Activated T-helper 1 cell treated with Interleukin-2 at 50 U/mL for 16 hours (primary cell): Measurements from ENCODE around the gene FAM78A.

Source experiments
- DNase-seq: peaks from one replicate; pipeline ENCODE4 v3.0.0-alpha.2; 2020; ENCODE audit warnings: low read depth

FAM78A gene

DNA sequence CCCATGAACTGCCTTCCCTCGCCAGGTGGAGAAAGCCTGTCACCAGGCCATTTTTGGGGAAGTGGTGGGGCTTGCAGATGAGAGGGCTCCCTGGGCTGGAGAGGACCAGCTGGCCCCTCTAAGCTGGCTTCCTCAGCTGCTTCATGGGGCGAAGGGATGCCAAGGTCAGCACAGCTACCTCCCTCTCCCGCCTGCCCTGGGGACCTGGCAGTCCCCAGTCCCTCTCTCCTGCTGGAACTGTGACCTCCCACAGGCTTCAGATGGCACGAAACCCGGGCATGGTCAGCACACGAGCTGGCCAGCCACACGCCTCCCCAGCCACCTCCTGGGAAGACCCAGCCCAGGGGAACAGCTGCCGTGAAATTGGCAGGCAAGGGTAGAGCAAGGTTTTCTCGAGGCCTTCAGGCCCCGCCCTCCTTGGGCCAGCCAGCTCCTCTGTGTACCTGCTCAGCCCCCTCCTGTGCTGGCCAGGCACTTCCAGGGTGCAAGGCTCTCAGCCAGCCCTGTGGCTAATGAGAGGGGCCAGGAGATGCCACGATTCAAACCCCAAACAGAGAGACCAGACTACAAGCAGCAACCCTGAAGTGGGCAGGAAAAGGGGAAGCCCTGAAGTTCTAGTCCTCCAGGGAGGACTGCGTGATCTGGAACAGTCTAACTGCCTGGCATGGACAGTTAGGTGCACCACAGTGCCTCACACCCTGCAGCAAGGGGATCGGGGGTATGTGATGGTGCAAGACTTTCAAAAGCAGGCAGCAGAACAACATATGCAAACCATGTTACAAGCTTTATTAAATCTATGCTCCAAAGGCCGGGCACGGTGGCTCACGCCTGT is 26.1 kb upstream of the FAM78A start:
- DNase-seq: no peak

DNA sequence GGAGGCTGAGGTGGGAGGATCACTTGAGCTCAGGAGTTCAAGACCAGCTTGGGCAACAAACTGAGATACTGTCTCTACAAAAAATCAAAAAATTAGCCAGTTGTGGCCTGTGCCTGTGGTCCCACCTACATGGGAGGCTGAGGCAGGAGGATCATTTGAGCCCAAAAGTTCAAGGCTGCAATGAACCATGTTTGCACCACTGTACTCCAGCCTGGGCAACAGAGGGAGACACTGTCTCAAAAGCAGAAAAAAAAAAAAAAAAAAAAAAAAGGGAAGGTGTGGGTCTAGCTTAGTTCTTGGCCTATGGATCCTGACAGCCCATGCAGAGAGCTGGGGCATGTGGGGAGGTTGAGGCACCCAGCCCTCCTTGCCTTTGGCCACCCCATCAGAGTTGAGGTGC is 24.1 kb upstream of the FAM78A start:
- no peak for DNase-seq

DNA sequence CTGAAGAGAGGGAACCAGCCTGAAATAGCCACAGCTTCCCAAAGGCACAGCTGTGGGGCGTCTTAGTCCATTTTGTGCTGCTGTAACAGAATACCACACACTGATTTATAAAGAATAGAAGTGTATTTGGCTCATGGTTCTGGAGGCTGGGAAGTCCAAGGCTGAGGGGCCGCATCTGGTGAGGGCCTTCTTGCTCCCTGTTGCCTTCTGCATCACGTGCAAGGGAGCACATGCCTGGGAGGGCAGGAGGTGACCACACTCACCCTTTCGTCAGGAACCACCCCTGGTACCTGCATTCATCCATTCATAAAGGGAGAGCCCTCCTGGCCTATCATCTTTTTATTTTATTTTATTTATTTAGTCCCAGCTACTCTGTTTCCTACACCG is 23.6 kb upstream of the FAM78A start:
- no peak for DNase-seq

DNA sequence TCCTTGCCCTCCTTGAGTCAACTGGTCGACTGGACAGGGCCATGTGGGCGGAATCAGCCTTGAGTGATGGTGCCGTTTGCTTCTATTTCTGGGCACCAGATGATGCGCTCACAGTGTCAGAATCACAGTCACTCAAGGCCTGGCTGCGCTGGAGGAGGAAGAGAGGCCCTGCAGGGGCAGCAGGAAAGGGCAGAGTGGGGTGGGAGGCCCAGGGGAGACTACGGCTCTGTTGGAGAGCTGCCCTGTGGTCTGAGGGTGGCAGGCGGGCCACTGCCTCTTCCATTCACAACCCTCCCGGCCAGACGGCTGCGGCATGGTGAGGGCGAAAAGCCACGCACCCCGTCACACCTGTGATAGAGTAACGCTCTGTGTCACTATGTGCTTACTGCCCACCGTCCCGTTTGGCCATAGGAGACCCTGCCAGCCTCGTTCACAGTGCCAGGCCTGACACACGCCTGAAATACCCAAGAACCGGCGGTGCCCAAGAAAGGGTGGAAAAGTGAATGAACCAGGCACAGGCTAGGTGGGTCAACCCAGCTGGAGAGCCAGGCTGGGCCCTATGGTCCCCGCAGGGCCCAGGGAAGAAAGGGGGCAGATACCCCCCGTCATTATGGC is 23.1 kb upstream of the FAM78A start:
- DNase-seq: no peak

DNA sequence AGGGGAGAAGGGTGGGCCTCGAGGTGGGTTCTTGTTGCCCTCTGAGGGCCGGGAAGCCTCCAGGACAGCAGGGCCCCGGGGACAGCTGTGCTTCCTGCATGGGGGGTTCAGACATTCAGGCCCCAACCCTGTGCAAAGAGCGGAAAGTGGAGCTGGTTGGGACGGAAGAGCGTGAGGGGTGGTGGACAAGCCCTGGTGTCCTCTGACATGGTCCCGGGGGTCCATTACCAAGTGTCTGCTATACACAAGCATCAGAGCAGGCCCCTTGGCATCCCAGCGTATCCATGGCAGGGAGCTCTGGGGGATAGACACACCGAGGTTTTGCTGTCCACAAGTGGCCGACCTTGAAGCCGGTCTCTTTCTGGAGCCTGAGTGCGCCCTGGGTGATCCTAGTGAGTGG is 22.5 kb upstream of the FAM78A start:
- DNase-seq: no peak

DNA sequence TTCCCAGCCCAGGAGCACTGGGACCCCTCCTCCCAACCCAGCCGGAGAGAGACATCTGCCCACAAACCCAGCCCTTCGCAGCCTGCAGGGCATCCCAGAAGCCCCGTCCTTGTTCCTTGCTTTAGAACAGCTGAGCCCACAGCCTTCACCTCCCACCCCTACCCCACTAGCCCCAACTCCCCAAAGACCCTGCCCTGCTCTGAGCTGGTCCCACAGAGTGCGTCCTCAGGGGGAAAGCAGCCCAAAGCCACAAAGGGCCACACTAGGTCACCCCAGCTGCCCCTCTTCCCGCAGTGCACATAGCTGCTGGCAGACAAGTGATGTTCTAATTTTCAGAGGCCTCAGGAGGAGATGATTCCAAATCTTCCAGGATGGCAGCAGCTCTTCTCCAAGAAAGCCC is 22.0 kb upstream of the FAM78A start:
- no peak for DNase-seq

DNA sequence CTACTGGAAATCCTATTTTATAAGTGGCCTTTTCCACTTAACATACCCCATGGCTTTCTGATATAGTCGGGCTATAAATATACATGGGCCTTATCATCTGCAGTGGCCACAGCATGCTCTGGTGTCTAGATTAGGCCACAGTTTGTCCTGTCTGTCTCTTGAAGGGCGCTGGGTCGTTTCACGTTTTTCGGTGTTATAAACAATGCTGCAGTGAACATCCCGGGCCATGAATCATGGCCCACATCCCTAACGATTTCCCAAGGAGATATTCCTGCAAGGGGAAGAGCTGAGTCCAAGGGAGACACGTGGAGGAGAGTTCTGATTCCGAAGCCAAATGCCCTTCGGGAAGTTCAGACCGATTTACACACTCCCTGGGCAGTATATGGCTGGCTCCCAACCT is 21.6 kb upstream of the FAM78A start:
- DNase-seq: no peak

DNA sequence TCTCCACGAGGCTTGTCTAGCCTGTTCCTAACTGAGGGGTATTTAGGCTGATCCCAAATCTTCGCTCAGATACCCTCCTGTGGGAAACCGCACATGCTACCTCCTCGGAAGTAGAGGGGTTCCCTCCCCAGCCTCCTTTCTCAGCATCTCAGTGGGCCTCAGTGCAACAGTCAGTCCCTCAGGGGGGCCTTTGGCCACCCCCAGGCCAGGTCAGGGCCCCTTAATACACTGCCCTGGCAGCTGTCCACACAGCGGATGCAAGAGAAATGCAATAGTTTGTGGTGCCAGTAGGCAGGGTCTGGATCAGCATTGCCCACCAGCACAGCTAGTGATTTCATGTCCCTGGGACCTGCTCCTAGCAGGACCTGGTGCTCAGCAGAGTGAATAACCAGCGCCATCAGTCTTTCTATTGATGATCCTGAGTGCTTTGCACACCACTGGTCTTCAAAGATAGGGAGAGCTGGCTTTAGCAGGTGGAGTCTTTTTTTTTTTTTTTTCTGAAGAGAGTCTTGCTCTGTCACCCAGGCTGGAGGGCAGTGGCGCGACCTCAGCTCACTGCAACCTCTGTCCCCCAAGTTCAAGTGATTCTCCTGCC is 20.7 kb upstream of the FAM78A start:
- DNase-seq: no peak

DNA sequence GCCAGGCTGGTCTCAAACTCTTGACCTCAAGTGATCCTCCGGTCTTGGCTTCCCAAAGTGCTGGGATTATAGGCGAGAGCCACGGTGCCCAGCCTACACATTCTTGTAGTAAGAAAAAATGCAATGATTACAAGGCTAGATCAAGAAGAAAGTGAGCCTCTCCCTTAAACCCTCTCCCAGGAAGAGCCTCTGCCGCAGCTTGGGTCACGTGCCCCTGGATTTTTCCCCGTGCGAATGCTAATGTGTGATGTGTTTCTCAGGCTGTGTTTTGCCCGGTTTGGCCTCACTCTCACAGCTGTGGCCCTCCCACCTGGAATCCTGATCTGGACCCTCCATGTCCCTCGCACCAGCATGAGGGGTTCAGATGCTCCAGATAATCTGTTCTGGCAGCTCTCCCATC is 20.1 kb upstream of the FAM78A start:
- DNase-seq: no peak

DNA sequence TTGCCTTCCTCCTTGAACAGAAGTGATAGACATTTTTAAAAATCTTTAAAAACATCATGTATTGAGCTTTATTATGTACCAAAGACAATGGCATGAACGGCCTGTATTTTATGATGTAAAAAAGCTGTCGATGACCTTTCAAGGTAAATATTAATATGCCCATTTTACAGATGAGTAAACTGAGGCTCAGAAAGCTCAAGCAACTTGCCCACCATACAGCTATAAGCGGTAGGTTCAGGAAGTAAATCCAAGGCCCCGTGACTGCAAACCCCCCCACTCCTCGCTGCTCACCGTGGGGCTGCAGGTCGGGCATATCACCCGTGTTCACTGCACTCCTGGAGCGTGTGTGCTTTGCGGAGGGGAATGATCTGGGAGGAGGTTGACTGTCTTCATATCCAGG is 16.6 kb upstream of the FAM78A start:
- DNase-seq: no peak

DNA sequence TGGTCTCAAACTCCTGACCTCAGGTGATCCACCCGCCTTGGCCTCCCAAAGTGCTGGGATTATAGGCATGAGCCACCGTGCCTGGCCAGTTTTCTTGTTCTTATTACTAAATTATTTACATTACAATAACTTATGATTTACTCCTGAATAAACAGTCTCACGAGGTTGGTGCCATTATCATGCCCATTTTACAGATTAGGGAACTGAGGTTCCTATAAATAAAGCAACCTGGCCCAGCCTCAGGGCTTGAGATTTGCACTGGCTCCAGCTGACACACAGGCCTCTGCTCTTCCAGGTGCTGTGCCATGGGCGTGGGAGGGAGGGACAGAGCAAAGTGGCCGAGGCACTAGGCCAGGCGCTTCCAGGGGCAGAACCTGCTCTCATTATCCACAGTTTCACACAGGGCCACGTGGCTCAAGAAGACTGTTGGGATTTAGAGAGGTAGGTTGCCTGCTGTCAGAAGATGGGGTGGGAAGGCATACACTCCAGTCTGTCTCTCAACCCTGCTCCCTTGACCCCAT is 15.5 kb upstream of the FAM78A start:
- DNase-seq: no peak

DNA sequence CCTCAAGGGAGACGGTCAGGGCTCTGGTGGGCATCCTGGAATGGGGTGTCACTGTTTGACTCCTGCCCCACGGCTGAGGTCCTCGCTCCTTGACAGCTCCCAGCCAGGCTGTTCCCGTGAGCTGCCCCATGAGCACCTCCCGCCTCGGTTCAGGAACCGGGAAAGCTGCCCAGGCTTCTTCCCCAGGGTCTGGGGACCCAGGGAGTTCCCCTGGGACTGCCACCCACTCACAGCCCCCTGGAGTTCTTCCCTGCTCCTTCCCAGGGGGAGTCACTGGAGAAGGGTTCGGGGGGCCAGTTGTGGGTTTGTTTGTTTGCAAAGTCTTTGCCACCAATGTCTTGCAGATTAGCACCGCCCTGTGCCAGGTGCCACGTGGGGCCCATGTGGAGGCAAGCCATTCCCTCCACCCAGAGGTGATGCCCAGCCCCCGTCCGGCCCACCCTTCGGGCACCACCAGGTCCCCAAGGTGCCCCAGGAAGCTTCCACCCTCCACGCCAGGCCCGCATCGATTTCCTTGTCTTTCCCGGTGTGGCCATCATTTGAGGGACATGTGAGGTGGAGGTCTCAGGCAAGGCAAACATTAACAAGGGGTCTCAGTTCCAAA is 14.6 kb upstream of the FAM78A start:
- no peak for DNase-seq

DNA sequence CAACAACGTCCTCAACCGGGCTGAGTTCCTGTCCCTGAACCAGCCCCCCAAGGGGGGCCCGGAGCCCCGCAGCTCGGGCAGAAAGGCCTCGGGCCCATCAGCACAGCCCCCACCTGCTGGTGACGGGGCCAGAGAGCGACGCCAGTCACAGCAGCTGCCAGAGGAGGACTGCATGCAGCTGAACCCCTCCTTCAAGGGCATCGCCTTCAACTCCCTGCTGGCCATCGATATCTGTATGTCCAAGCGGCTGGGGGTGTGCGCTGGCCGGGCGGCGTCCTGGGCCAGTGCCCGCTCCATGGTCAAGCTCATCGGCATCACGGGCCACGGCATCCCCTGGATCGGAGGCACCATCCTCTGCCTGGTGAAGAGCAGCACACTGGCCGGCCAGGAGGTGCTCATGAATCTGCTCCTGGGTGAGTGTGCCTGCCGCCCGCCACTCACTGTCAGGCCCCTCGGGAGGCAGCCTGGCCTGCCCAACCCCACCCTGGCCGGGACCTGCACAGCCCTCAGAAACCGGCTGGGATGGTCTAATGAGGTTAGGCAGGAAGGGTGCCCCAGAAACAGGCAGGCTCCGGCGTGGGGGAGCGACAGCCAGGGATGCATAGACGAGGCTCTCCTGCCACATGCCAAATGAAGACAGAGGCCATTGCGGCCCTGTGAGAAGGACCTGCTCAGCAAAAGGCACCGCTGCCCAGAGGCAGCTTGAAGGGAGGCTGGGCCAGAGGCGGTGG is 13.9 kb upstream of the FAM78A start:
- no peak for DNase-seq

DNA sequence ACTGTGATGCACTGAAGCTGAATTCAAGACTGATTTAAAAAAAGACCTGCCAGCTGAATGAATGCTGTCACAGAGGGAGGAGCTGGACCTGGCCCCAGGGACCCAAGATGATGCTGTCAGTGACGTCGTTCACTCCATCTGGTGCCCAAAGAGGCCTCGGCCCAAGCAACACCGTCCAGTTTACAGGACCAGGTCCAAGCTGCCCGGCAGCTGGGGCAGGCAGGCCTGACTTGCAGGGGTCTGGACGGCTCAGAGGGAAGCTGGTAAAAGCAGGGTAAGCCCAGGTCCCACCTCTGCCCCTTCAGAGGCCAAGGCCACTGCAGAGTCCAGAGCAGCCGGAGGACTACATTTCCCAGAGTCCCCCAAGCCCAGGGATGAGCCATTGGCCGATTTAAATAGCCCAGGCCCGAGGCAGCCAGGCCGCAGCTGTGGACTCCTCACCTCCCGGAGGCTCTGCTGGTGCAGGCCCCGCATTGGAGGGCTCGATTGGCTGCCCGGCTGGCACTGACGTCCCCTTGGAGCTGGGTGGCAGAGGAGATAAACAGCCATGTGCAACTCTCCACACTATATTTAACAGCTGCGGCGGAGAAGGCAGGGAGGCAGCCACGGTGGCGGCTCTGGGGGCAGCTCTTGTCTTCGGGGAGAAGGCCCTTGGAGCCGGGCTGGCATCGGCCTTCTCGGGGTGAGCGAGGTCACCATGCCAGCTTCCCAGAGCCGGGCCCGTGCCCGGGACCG is 13.2 kb upstream of the FAM78A start, which contains the start of gene PLPP7:
PLPP7 (plus strand) TSS at position 423 of the 735 bp plus-strand sequence; CDS start at position 698, 275 bp downstream.
- no peak for DNase-seq

DNA sequence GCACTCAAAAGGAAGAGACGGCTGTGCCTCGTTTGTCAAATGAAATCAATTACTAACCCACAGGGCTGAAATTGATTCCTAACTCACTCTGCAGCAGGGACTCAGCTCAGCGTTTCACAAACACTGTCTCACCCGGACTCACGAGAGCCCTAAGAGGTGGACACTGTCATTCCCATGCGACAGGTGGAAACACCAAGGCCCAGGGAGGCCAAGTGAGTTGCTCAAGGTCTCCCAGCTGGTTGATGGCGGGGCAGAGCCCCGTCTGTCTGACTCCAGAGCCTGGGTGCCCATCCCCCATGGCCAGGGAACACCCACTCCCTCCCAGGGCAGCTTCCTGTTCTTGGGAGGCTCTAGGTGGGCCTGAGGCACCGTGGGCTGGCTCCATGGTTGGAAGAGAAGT is 11.9 kb upstream of the FAM78A start:
- no peak for DNase-seq

DNA sequence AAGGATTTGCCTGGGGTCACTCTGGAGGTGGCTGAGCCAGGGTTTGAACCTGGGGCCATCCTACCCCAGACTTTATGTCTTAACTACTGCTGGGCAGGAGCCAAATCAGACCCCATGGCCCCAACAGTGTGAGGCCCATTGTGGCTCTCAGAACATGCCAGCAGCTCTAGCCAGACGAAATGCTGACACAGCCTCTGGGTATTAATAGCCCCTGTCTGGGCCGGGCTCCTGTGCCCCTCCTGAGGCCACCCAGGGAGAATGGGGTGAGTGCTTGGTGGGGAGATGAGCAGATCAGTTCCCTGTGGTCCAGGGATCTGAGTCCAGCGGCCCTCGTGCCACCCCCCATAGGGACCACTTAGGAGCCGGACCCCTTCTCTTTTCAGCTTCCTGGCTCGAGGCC is 11.0 kb upstream of the FAM78A start:
- no peak for DNase-seq

DNA sequence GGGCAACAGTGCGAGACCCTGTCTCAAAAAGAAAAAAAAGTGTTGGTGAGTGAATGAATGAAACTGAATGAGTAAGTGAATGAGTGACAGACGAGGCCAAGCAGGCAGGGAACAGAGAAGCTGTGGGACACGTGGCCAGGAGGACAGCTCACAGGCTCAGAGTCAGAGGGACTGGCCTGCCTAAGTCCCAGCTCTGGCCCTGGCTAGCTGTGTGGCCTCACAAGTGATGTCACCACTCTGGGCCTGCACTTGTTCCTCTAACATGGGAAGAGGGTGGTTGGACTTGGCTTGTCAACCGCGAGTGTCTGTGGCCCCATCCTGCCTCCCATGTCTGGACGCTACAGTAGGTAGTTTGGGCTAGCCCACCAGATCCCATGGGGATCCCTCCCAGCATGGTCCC is 8.5 kb upstream of the FAM78A start:
- DNase-seq: no peak

DNA sequence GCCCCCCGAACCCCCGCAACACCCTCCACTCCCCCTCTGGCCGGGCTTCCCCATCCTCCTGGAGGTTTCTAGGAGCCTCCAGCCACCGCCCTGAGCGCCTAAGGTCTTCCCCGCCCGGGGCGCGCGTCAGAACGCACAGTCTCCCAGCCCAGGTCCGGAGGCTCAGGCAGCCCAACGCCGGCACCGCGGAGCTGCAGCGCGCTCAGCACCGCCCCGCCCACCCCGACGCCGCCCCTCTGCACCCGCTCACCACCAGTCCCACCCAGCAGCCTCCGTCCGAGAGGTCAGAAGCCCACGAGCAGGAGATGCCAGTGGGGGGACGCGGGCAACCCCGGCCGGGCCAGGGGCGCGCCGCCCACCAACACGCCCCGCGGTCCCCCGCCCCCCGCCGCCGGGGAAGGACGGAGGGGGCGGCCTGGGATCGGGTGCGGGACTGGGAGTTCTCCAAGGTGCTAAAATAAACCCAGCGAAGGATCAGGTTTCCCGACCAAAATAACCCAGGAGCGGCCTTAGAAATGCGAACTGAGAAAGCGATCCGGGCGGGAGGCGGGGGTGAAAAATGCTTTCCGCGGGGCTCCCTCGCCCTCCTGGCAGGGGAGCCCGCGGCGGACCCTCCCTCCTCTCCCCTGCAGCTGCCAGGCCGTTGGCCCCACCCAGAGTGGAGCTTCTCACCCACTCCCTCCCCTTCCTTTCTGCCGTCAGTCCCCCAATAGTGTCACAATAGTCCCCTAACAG is 6.5 kb upstream of the FAM78A start:
- no peak for DNase-seq

DNA sequence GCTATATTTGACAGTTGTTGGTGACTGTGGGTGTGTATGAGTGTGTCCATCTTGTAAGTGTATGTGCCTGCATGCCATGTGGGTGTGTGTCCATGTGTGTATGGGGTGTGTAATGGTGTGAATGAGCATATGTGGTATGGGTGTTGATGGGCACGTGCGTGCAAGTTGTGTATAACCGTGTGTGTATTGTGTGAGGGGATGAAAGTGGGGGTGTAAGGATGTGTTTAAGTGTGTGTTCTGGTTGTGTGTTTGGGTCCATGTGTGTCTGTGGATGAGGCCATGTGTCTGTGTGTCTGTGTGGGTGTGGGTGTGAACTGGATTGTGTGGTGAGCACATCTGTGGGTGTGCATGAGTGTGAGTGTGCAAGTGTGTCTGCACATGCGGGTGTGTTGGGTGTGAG is 5.9 kb upstream of the FAM78A start:
- DNase-seq: no peak

DNA sequence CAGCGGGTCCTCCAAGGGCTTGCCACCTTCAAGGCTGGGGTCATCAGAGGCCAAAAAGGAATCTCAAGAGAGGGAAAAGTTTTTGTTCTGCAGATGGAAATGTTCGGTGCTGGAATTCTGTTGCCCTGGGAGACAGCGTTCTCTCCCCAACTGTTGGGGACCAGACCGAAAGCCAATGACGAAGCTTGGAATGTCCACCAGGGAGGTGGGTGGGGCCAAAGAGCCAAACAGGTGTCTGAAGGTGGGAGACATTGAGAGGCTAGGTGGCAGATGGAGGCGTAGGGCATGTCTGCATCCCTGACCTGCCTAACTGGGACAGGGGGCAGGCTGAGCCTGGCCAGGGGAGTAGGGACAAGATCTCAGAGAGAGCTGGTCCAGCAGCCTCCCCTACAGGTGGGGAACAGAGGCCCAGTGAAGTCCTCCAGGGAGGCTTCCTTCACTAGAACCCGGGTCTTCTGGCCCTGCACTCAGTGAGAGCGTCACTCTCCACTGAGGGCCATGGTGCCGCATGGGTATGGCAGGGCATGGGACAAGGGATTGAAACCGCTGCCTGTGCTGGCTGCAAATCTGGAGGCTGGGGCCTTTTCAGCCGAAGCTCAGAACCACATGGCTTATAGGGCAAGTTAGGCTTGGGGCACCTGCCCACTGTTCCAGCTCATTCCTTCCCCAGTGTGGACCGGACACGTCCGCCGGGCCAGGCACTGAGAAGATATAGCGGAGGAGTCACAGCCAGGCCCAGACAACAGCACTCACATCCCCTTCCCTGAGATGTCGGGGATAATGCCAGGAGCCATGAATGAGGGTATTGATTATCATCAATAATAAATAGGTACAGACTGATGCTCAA is 5.0 kb upstream of the FAM78A start:
- DNase-seq: no peak
